ENCODE data around the gene FANCI. TPM values are rescaled to one million over a fixed set of nuclear protein-coding genes. Genes with fewer than 3 reads are reported as not detected.
A peak's percentile ranks its signal among the peaks of the same experiment; 100 is the strongest.

Gene FANCI
- total and polyA plus RNA-seq, 2 of the 13 experiments (the other 11 are each of a cell fraction or from before 2014, with no cell fraction given): 15.7 to 68.8 TPM

DNA sequence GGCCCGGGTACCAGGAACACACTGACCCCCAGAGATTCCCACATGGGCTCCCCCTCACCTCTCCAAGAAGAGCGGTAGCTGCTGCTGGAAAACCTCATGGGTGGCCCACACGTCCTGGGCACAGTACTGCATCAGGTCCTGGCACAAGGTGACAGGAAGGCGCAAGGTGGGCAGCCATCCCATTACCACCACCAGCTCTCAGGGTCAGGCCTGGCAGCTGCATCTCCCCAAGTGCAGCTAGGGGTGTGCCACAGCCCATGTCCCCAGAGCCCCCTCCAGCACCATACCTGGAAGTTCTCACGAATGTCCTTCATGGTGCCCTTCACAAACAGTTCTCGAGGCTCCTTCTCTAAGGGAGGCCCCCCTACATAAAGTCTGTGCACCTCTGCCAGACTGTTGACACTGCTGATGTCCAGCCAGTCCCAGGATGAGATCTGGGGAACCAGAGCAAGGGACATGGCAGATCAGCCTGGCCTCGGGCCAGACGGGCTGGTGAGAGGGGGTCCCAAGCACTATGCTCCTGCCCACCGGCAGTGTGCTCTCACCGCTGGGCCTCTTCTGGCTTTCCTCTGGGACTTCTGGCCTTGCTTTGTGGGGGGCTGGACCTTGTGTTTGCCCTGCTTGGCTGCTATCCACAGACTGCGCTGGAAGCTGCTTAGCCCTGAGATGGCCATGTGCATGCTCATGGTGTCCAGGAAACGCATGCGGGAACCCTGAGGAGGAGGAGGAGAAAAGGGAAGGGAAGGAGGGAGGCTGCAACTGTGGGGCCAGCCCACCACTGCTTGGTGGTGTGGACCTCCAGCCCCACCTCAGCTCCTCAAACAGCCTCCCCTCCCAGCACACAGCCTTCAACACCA is 84.8 kb downstream of the FANCI start:
- no TSS peak for BruUV-seq (replicated peaks)
- DNase-seq (ENCODE audit: low spot score) (no peak), ATAC-seq (no peak), FAIRE-seq (no peak)
- WGBS (ENCODE audit: low lambda C conversion rate): 96% methylated on average over 9 of the region's 13 CpGs
- Histone ChIP-seq H3K27me3 (ENCODE audit: control insufficient read depth in 1 of 2, insufficient read depth in 2 of 2, low read length in 2 of 2) (no peaks in the 10 kb centered on the region; a peak in 2 of 5 replicates), H3K79me2 (ENCODE audit: insufficient read depth, low read length) (peaks cover 22% of the 10 kb centered on the region), H3K27ac (ENCODE audit: extremely low read length, insufficient read depth, low read length) (no peak overlapping the region), H2AFZ (ENCODE audit: low read length) (no peak overlapping the region), H3K4me1 (ENCODE audit: insufficient read depth, low read length) (peaks cover 35% of the 10 kb centered on the region), H3K4me2 (ENCODE audit: low read depth, low read length) (no peak overlapping the region), H4K20me1 (ENCODE audit: insufficient read depth, low read length) (peaks cover 7% of the 10 kb centered on the region; the same call in 1 of the 2 replicates), H3K36me3 (replicated peaks in 1 of 2; ENCODE audit: control insufficient read depth in 1 of 2, insufficient read depth in 2 of 2, low read length in 2 of 2) (peaks cover 52 to 89% of the 10 kb centered on the region in 2 experiments), H3K4me3 (replicated peaks in 1 of 3; ENCODE audit: insufficient read depth in 1 of 3, low read depth in 2 of 3, low read length in 3 of 3) (no peak overlapping the region), H3K9ac (ENCODE audit: insufficient read depth, low read depth, low read length) (no peak overlapping the region), H3K9me3 (ENCODE audit: low read length) (no peaks in the 10 kb centered on the region)
- POLR2A ChIA-PET: no interaction called here
- TF ChIP-seq GTF3A (CRISPR knock-in tag; conservative IDR thresholded peaks at IDR 0.05) (no peak), AGO2 (optimal IDR thresholded peaks at IDR 0.05; ENCODE audit: low read depth, low read length) (peak; percentile 46), GATAD2A (CRISPR knock-in tag; IDR thresholded peaks at IDR 0.05) (no peak), ZNF329 (CRISPR knock-in tag; IDR thresholded peaks at IDR 0.05; ENCODE audit: low read depth) (no peak)
- in situ Hi-C loops (cut with HindIII; ENCODE audit: extremely low pct_ligation_motif_present, low pct_unique_long_range_greater_than_20kb) (no loop called here), intact Hi-C loops (cut with micrococcal nuclease; ENCODE audit: unreplicated experiment) (no loop called here)
- CTCF ChIA-PET (ENCODE audit: low intra/inter-chr PET ratio, low total read pairs): no interaction called here

DNA sequence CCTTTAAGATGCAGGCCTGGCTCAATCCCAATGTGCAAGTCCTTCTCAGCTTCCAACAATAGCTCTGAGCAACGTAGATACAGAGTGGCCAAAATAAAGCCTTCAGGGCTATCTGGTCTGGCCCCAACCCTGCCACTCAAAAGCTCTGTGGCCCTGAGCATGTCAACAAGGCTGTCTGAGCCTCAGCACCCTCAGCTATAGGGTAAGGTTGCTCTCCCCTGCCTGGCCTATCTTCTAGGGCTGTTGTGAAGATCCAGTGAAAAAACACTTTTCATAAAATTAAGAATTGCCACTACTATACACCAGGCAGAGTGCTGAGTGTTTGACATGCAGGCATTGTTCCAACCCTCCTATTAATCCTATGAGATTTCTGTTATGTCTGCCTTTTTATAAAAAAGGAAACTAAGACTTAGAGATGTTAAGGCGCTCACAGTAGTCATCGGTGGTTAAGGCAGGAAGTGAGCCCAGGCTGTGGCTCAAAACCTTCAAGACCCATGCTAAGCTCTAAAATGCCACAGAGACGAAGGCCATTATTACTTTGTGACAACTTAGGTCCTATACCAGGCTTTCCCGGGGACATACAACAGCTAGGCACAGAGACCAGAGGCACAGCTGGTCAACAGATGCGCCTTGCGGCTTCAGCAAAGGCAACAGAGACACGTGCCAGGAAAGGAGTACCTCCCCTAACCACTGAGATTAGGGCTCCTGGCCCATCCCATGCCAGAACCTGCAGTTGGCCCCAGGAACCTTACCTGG is 85.7 kb downstream of the FANCI start:
- POLR2A ChIA-PET: interaction anchor here (1.2 kb wide), 1 partner anchor 9 kb away, joined by 3 read pairs; no protein-coding TSS in a partner anchor
- DNase-seq (ENCODE audit: low spot score) (no peak), ATAC-seq (no peak), FAIRE-seq (no peak)
- H3K4me3 ChIP-seq (replicated peaks in 1 of 3; ENCODE audit: insufficient read depth in 1 of 3, low read depth in 2 of 3, low read length in 3 of 3): no peak overlapping the region
- no peaks in the 10 kb centered on the region; a peak in 2 of 5 replicates for H3K27me3 ChIP-seq (ENCODE audit: control insufficient read depth in 1 of 2, insufficient read depth in 2 of 2, low read length in 2 of 2)
- peaks cover 37% of the 10 kb centered on the region for H3K4me1 ChIP-seq (ENCODE audit: insufficient read depth, low read length)
- H3K79me2 ChIP-seq (ENCODE audit: insufficient read depth, low read length): peaks cover 27% of the 10 kb centered on the region
- no peak overlapping the region for H2AFZ ChIP-seq (ENCODE audit: low read length)
- H3K9ac ChIP-seq (ENCODE audit: insufficient read depth, low read depth, low read length): no peak overlapping the region
- no TSS peak for BruUV-seq (replicated peaks)
- CTCF ChIA-PET (ENCODE audit: low intra/inter-chr PET ratio, low total read pairs): no interaction called here
- H3K4me2 ChIP-seq (ENCODE audit: low read depth, low read length): no peak overlapping the region
- WGBS (ENCODE audit: low lambda C conversion rate): 98% methylated on average over 4 of the region's 8 CpGs
- H4K20me1 ChIP-seq (ENCODE audit: insufficient read depth, low read length): peaks cover 7% of the 10 kb centered on the region; the same call in 1 of the 2 replicates
- in situ Hi-C loops (cut with HindIII; ENCODE audit: extremely low pct_ligation_motif_present, low pct_unique_long_range_greater_than_20kb) (no loop called here), intact Hi-C loops (cut with micrococcal nuclease; ENCODE audit: unreplicated experiment) (no loop called here)
- H3K9me3 ChIP-seq (ENCODE audit: low read length): no peaks in the 10 kb centered on the region
- peaks cover 45 to 80% of the 10 kb centered on the region in 2 experiments for H3K36me3 ChIP-seq (replicated peaks in 1 of 2; ENCODE audit: control insufficient read depth in 1 of 2, insufficient read depth in 2 of 2, low read length in 2 of 2)
- no peak overlapping the region for H3K27ac ChIP-seq (ENCODE audit: extremely low read length, insufficient read depth, low read length)
- TF ChIP-seq, protein P1, sequence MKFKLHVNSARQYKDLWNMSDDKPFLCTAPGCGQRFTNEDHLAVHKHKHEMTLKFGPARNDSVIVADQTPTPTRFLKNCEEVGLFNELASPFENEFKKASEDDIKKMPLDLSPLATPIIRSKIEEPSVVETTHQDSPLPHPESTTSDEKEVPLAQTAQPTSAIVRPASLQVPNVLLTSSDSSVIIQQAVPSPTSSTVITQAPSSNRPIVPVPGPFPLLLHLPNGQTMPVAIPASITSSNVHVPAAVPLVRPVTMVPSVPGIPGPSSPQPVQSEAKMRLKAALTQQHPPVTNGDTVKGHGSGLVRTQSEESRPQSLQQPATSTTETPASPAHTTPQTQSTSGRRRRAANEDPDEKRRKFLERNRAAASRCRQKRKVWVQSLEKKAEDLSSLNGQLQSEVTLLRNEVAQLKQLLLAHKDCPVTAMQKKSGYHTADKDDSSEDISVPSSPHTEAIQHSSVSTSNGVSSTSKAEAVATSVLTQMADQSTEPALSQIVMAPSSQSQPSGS (CRISPR knock-in tag; IDR thresholded peaks at IDR 0.05): no peak
- TF ChIP-seq ZFP37 (CRISPR knock-in tag; IDR thresholded peaks at IDR 0.05; ENCODE audit: borderline replicate concordance) (no peak), SOX5 (CRISPR knock-in tag; IDR thresholded peaks at IDR 0.05; ENCODE audit: borderline replicate concordance) (no peak), SSRP1 (CRISPR knock-in tag; IDR thresholded peaks at IDR 0.05) (no peak), MED8 (CRISPR knock-in tag; IDR thresholded peaks at IDR 0.05; ENCODE audit: insufficient replicate concordance) (no peak)
- TF ChIP-seq, protein P2, sequence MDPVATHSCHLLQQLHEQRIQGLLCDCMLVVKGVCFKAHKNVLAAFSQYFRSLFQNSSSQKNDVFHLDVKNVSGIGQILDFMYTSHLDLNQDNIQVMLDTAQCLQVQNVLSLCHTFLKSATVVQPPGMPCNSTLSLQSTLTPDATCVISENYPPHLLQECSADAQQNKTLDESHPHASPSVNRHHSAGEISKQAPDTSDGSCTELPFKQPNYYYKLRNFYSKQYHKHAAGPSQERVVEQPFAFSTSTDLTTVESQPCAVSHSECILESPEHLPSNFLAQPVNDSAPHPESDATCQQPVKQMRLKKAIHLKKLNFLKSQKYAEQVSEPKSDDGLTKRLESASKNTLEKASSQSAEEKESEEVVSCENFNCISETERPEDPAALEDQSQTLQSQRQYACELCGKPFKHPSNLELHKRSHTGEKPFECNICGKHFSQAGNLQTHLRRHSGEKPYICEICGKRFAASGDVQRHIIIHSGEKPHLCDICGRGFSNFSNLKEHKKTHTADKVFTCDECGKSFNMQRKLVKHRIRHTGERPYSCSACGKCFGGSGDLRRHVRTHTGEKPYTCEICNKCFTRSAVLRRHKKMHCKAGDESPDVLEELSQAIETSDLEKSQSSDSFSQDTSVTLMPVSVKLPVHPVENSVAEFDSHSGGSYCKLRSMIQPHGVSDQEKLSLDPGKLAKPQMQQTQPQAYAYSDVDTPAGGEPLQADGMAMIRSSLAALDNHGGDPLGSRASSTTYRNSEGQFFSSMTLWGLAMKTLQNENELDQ (CRISPR knock-in tag; IDR thresholded peaks at IDR 0.05; ENCODE audit: borderline replicate concordance): no peak

Data from HepG2 (cell line).